ENCODE data around the gene PRDM11.

GRCh38 chr11:45243967-45244366 lies 97.5 kb downstream of the PRDM11 start:
- TF ChIP-seq EZH2 (IDR thresholded peaks at IDR 0.05; ENCODE audit: low read depth) (no peak), CTCF (conservative IDR thresholded peaks at IDR 0.05) (no peak)

Data from PC-9 (cell line).